ENCODE measurements around the gene SPTSSB.

The SPTSSB gene

GRCh38 chr3:161366094-161366493 is 5.2 kb downstream of the SPTSSB start:
- no peaks in the 10 kb centered on the region for H3K36me3 Mint-ChIP-seq (ENCODE audit: low read depth)

DNA sequence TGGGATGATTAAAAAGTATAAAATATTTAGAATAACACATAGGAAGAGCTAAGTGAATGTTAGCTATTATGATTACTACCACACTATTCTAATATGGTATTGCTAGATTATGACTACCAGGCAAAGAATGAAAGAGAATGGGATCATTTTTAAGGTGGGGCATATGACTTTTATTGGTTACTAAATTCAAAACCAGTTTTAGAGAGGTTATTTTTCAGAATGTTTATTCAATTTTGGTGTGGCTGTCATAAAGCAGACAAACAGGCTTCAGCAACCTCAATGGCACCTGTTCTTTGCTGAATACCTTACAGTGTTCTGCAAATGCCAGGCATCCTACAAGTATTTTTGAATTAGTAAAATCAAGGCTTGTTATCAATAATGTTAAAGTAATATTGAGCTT is 12.8 kb downstream of the SPTSSB start:
- no peaks in the 10 kb centered on the region for H3K4me1 Mint-ChIP-seq
- DNase-seq, result no peak
- no peaks in the 10 kb centered on the region for H3K36me3 Mint-ChIP-seq (ENCODE audit: low read depth)
- H3K27me3 Mint-ChIP-seq (ENCODE audit: low read depth, poor library complexity), result peaks cover 4% of the 10 kb centered on the region
- no peaks in the 10 kb centered on the region for H3K9me3 Mint-ChIP-seq
- no peak for TF ChIP-seq CTCF (IDR thresholded peaks at IDR 0.05)
- no peak overlapping the region for H3K27ac Mint-ChIP-seq
- no peak overlapping the region for H3K4me3 Mint-ChIP-seq

More at GRCh38 chr3:161366094-161366493, 5.2 kb downstream of the SPTSSB start:
- DNase-seq, result no peak
- no peak for TF ChIP-seq CTCF (IDR thresholded peaks at IDR 0.05)
- Mint-ChIP-seq H3K27ac (no peak overlapping the region), H3K27me3 (ENCODE audit: low read depth, poor library complexity) (peaks cover 26% of the 10 kb centered on the region), H3K4me1 (no peaks in the 10 kb centered on the region), H3K9me3 (no peaks in the 10 kb centered on the region), H3K4me3 (no peak overlapping the region)

DNA sequence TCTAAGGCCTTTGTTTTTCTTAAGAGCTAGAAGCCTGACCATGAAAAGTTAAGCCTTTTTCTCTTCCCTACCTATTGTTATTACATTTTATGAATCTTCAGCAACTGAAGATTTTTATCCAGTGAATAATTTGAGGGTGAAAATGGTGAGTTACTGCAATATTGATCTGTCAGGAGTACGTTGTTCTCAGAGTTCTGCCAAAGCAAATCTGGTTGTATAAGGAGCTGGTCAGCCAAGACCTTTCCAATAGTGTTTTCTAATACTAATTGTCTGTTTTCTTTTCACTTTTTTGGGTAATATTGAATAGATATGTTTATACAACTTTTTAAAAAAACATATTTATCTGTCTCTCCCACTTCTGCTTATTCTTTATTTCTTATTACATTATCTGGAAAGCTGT is 15.0 kb downstream of the SPTSSB start:
- TF ChIP-seq CTCF (IDR thresholded peaks at IDR 0.05), result no peak
- Mint-ChIP-seq H3K9me3 (no peaks in the 10 kb centered on the region), H3K27ac (no peak overlapping the region), H3K36me3 (ENCODE audit: low read depth) (no peaks in the 10 kb centered on the region), H3K27me3 (ENCODE audit: low read depth, poor library complexity) (peaks cover 7% of the 10 kb centered on the region), H3K4me1 (no peaks in the 10 kb centered on the region), H3K4me3 (no peak overlapping the region)
- DNase-seq, result no peak

DNA sequence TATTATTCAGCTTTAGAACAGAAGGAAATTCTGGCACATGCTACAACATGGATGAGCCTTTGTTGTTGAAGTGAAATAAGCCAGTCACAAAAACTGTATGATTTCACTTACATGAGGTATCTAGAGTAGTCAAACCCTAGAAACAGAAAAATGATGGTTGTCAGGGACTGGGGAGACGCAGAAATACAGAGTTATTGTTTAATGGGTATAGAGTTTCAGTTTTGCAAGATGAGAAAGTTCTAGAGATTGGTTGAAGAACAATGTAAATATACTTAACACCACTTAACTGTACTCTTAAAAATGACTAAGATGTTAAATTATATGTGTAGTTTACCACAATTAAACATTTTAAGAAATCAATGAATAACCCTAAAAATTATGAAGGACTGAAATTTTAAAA is 15.8 kb downstream of the SPTSSB start:
- no peak overlapping the region for H3K27ac Mint-ChIP-seq
- DNase-seq, result no peak
- H3K9me3 Mint-ChIP-seq, result no peaks in the 10 kb centered on the region
- no peaks in the 10 kb centered on the region for H3K4me1 Mint-ChIP-seq
- H3K36me3 Mint-ChIP-seq (ENCODE audit: low read depth), result no peaks in the 10 kb centered on the region
- H3K4me3 Mint-ChIP-seq, result no peak overlapping the region
- H3K27me3 Mint-ChIP-seq (ENCODE audit: low read depth, poor library complexity), result peaks cover 7% of the 10 kb centered on the region
- no peak for TF ChIP-seq CTCF (IDR thresholded peaks at IDR 0.05)

DNA sequence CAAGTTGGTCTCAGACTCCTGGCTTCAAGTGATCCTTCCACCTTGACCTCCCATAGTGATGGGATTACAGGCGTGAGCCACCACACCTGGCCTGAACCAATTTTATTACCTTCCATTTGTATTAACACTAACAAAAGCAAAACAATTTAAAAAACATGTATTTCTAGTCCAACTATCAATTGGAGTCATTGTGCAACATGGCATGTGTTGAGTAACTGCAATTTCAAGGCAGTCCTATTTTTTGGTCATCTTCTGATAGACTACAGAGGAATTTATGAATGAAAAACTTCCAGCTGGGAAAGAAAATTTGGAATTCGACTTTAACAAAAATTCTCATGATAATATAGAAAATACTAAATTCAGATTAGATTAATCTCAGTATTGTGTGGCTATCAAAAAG is 16.8 kb downstream of the SPTSSB start:
- H3K27ac Mint-ChIP-seq, result no peak overlapping the region
- no peak overlapping the region for H3K4me3 Mint-ChIP-seq
- H3K27me3 Mint-ChIP-seq (ENCODE audit: low read depth, poor library complexity), result peaks cover 7% of the 10 kb centered on the region
- no peaks in the 10 kb centered on the region for H3K4me1 Mint-ChIP-seq
- no peak for TF ChIP-seq CTCF (IDR thresholded peaks at IDR 0.05)
- no peaks in the 10 kb centered on the region for H3K9me3 Mint-ChIP-seq
- no peak for DNase-seq
- H3K36me3 Mint-ChIP-seq (ENCODE audit: low read depth), result no peaks in the 10 kb centered on the region

DNA sequence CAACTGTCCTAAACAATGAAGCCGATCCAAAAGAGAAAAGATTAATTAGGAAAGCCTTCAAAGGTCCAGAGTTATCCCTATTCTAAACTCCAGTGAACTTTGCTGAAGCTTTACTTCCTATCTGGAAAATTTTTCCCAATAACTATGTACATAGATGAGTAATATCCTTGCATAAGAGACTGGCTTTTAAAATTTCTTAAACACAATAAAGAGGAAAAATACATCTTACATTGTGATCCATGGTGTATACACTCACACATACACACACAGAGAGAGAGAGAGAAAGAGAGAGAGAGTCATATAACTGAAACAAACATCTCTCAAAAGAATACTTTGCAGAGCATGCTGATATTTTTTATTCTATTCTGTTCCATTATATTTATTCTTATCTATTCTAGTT is 20.0 kb downstream of the SPTSSB start:
- peaks cover 12% of the 10 kb centered on the region for H3K27me3 Mint-ChIP-seq (ENCODE audit: low read depth, poor library complexity)
- H3K4me1 Mint-ChIP-seq, result peaks cover 4% of the 10 kb centered on the region
- DNase-seq, result no peak
- TF ChIP-seq CTCF (IDR thresholded peaks at IDR 0.05), result no peak
- no peaks in the 10 kb centered on the region for H3K36me3 Mint-ChIP-seq (ENCODE audit: low read depth)
- no peak overlapping the region for H3K27ac Mint-ChIP-seq
- no peak overlapping the region for H3K4me3 Mint-ChIP-seq
- H3K9me3 Mint-ChIP-seq, result no peaks in the 10 kb centered on the region

Measured in nephron progenitor cell (in vitro differentiated cells).